SK-N-MC (cell line): Measurements from ENCODE around the gene PCDHGC3.

ENCODE experiments used
- EZH2 ChIP-seq: fragments of 200-600 bp; sonication (generic); IDR thresholded peaks from one replicate; pipeline ENCODE4 v1.6.1; 2017; ENCODE audit warnings: antibody characterized with exemption
- FOXP2 ChIP-seq: optimal IDR thresholded peaks from 2 replicates; pipeline ENCODE3; 2011; ENCODE audit warnings: mild to moderate bottlenecking, moderate library complexity; ENCODE audit not compliant: insufficient read depth; ENCODE audit errors: extremely low read length, control extremely low read depth
- POLR2AphosphoS5 ChIP-seq: IDR thresholded peaks from 2 replicates; pipeline ENCODE4 v1.6.1; 2012; ENCODE audit warnings: mild to moderate bottlenecking, low read depth, low read length, borderline replicate concordance

DNA sequence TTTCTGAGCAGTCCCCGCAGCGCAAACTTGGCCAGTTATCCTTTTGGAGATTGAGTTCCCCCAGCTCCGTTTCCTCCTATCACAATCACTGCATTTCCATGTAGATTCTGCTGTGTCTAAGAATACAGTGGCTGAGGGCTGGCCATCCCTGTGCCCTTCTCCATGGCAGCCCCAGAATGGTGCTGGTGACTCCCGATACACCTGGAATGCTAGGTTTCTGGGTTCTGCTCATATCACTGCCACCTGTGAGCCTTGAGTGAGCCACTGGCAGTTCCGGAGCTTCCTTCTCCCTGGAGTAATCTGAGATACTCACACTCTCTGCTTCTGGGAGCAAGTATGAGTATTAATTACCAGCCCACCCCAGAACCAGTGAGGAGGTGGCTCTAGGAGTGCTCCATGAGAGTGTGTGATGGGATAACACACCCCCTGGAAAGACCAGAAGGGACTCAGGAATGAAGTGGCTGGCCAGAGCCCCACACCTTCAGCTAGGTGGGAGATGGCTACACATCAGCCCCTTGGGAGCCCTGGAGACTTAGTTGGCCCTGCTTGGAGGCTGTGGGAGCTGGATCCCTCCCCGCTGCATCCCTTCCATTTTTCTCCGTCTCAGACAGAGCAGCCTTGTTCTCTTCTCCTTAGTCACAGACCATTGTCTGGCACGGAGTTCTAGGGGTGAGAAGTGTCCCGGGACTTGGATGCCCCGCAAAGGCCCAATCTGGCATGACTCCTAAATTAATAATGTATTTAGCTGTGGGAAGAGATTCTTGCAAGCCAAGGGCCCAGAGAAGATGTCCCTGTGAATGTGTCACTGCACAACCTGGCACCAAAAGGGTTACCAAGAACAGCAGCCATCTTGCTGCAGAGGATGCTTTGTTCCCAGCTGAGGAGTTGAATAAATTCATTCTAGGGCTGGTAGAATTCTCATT is 18.0 kb downstream of the PCDHGC3 start:
- TF ChIP-seq EZH2: no peak
- no peak for TF ChIP-seq POLR2AphosphoS5
- TF ChIP-seq FOXP2: no peak
